Measurements from ENCODE around the gene DLL3.

Gene DLL3

DNA sequence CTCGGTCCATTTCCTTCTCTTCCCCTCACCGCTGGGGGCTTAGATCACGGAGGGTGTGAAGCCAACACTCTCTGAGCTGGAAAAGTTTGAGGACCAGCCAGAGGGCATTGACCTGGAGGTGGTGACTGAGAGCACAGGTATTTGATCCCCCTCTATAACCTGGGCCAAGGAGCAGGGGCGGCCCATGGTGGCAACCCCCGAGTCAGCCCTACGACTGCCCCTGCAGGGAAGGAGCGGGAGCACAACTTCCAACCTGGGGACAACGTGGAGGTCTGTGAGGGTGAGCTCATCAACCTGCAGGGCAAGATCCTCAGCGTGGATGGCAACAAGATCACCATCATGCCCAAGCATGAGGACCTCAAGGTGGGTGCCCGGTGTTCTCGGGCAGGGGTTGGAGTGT is 29.7 kb upstream of the DLL3 start:
- CTCF ChIA-PET = interaction anchor here (1.1 kb wide), 1 partner anchor 34 kb away, joined by 7 read pairs; no protein-coding TSS in a partner anchor
- TF ChIP-seq, protein P1, sequence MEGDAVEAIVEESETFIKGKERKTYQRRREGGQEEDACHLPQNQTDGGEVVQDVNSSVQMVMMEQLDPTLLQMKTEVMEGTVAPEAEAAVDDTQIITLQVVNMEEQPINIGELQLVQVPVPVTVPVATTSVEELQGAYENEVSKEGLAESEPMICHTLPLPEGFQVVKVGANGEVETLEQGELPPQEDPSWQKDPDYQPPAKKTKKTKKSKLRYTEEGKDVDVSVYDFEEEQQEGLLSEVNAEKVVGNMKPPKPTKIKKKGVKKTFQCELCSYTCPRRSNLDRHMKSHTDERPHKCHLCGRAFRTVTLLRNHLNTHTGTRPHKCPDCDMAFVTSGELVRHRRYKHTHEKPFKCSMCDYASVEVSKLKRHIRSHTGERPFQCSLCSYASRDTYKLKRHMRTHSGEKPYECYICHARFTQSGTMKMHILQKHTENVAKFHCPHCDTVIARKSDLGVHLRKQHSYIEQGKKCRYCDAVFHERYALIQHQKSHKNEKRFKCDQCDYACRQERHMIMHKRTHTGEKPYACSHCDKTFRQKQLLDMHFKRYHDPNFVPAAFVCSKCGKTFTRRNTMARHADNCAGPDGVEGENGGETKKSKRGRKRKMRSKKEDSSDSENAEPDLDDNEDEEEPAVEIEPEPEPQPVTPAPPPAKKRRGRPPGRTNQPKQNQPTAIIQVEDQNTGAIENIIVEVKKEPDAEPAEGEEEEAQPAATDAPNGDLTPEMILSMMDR (IDR thresholded peaks at IDR 0.05; ENCODE audit: control extremely low read depth, extremely low read depth, low read depth, missing control alignments) = no peak
- POLR2A ChIA-PET = no interaction called here
- no peak for DNase-seq (ENCODE audit: extremely low spot score)

DNA sequence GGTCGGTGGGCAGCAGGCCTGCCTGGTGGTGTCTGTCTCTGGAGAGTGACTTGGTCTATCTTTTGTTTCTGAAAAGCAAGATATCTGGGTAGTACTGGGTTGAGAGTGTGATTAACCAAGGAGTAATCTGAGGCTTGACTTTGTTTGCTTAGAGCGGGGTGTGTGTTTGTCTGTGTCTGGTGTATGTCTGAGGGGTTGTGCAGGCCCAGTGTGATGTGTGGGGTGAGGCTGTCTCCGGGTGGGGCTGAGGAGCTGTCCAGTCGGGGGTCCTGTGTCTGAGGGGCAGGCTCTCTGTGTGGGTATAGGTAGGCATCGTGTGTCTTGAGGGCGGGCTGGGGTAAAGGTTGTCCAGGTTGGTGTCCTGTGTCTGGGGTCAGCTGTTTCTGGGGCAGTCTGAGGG is 29.2 kb upstream of the DLL3 start:
- no peak for DNase-seq (ENCODE audit: extremely low spot score)
- POLR2A ChIA-PET = no interaction called here
- CTCF ChIA-PET = interaction anchor here (1.1 kb wide), 1 partner anchor 33 kb away, joined by 7 read pairs; no protein-coding TSS in a partner anchor

DNA sequence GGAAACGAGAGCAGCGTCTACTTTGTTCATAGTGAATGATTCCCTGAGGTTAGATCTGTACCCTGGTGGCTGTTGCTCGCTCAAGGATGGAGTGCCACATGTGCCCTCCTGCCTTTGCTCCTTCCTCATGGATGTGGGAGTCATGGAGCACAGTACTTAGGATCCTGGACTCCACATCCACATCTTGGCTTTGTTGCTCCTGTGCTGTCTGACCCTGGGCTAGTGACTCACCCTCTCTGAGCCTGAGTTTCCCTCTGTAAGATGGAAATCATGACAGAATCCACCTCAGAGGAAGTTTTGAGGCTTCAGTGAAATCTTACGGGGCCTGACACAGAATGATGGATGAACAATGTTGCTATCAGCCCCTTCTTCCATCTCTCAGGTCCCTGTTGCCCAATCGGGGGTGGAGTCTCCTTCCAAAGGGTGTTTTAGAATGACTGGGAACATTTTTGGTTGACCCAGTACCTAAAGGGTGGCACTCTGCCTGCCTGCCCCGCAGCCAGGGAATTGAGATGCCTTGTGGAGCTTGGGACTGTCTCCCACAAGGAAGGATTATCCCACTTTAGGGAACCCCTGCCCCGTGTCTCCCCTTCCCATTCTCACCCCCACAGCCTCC is 27.9 kb upstream of the DLL3 start:
- ChIA-PET POLR2A (no interaction called here), CTCF (interaction anchor here (0.9 kb wide), 1 partner anchor 10 kb away, joined by 3 read pairs; no protein-coding TSS in a partner anchor)
- no peak for DNase-seq (ENCODE audit: extremely low spot score)
- TF ChIP-seq, protein P1 (IDR thresholded peaks at IDR 0.05; ENCODE audit: control extremely low read depth, extremely low read depth, low read depth, missing control alignments) = no peak

More for the DNA sequence above, 29.2 kb upstream of the DLL3 start:
- TF ChIP-seq, protein P1 (IDR thresholded peaks at IDR 0.05; ENCODE audit: control extremely low read depth, extremely low read depth, low read depth, missing control alignments) = no peak

DNA sequence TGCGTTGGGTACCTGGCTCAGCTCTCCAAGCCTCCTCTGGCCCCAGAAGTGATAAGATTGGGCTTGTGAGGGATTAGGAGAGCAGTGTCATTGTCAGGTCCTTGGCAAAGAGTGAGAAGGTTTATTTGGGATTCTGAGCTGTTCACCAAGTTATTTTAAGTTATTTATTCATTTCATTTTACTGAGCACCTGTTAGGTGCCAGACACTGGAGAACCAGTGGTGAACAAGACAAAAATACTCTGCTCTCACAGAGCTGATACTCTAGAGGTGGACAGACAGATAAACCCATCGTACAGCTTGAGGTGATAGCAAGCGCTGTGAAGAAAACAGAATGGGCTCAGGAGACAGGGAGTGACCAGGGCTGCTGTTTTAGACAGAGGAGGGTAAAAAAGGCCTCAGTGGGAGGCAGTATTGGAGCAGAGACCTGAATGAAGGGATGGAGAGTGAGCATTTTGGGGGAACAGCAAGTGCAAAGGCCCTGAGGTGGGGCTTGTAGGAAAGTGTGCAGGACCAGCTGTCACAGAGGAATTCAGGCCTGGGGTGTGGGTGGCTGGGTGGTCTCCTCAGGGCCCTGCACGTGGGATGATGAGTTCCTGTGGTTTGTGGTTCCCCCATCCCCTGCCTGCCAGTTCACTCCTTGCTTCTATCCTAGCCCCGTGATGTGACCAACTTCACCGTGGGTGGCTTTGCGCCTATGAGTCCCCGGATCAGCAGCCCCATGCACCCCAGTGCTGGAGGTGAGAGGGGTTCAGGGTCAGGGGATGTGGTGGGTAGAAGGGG is 26.8 kb upstream of the DLL3 start:
- ChIA-PET POLR2A (no interaction called here), CTCF (interaction anchor here (0.7 to 1.3 kb wide), 4 partner anchors 10 to 31 kb away, joined by 3 to 4 read pairs (median 3); no protein-coding TSS in a partner anchor)
- DNase-seq (ENCODE audit: extremely low spot score) = no peak
- TF ChIP-seq, protein P1 (IDR thresholded peaks at IDR 0.05; ENCODE audit: control extremely low read depth, extremely low read depth, low read depth, missing control alignments) = no peak

DNA sequence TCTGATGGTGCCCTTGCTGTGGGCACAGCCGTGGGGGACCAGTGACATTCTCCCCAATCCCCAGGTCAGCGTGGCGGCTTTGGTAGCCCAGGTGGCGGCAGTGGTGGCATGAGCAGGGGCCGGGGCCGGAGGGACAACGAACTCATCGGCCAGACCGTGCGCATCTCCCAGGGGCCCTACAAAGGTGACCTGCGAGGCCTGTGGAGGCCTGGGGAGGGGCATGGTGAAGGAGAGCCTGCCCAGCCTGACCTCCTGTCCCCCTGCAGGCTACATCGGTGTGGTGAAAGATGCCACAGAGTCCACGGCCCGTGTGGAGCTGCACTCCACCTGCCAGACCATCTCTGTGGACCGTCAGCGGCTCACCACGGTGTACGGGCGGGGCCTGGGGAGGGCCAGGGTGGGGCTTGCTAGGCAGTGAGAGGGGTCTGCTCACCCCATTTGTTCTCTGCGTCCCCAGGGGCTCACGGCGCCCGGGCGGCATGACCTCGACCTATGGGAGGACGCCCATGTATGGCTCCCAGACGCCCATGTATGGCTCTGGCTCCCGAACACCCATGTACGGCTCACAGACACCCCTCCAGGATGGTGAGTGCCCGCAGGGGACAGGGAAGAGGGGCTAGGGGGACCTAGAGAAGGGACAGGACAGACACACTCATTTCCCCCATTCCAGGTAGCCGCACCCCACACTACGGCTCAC is 25.9 kb upstream of the DLL3 start:
- ChIA-PET POLR2A (no interaction called here), CTCF (interaction anchor here (1.3 to 3.8 kb wide), 4 partner anchors 9 to 32 kb away, joined by 4 to 37 read pairs (median 14); no protein-coding TSS in a partner anchor)
- no peak for DNase-seq (ENCODE audit: extremely low spot score)
- TF ChIP-seq, protein P1 (IDR thresholded peaks at IDR 0.05; ENCODE audit: control extremely low read depth, extremely low read depth, low read depth, missing control alignments) = no peak

DNA sequence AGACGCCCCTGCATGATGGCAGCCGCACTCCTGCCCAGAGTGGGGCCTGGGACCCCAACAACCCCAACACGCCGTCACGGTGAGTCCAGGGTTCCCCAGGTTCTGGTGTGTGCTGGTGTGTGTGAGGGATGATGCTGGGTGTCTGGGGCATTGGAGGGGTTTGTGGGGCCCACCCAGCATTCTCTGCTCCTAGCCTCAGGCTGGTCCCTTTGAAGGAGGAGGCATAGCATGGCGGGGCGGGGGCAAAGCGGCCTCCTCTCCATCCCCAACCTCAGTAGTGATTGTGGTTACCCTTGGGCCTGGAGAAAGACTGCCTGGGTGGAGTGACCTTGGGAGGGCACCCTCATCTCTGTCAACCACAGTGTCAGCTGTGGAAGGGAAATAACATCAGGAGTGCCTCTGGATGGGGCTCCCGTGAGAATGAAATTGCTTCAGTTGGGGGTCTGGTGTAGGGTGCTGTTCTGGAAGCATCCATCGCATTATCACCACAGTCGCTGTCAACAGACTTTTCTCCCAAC is 25.2 kb upstream of the DLL3 start:
- no peak for DNase-seq (ENCODE audit: extremely low spot score)
- CTCF ChIA-PET = interaction anchor here (0.6 to 3.8 kb wide), 13 partner anchors 10 to 227 kb away, joined by 3 to 38 read pairs (median 5); partner anchors contain the start of genes EID2B and RPS16
- POLR2A ChIA-PET = no interaction called here
- TF ChIP-seq, protein P1 (IDR thresholded peaks at IDR 0.05; ENCODE audit: control extremely low read depth, extremely low read depth, low read depth, missing control alignments) = no peak

Data from GM10248 (cell line).